CD4-positive, alpha-beta T cell (primary cell): ENCODE results near the gene HHIP. TPM values are rescaled to one million over a fixed set of nuclear protein-coding genes. Genes with fewer than 3 reads are reported as not detected.

Experiments
- ATAC-seq: fragments of 200-7000 bp; cut with Tn5 transposase; one replicate; pipeline ENCODE4 v1.10.0; 2022; ENCODE audit warnings: mild to moderate bottlenecking; ENCODE audit not compliant: poor library complexity
- CTCF ChIA-PET: fragments of 350-600 bp; sonication (Branson Sonifier 250); formaldehyde crosslinking; loops from one replicate; lab custom pipeline; 2021; ENCODE audit warnings: antibody characterized with exemption, inconsistent platforms; lab: Charles Lee
- POLR2A ChIA-PET: fragments of 350-600 bp; sonication (Branson Sonifier 250); formaldehyde crosslinking; loops from one replicate; lab custom pipeline; 2021; ENCODE audit warnings: antibody characterized with exemption, inconsistent platforms; lab: Charles Lee
- DNase-seq, 14 experiments: peaks; one replicate each; pipeline ENCODE4 v3.0.0-alpha.2; 2013 to 2020; ENCODE audit warnings: mixed read lengths in 2 of 14
- H3K27ac ChIP-seq, 2 donors: one replicate each; pipeline versions ENCODE4 v1.5.1 to v1.7.0; 2013; ENCODE audit warnings: low read length in 2 of 2, low read depth in 1 of 2, mild to moderate bottlenecking in 1 of 2
- H3K27me3 ChIP-seq, 2 experiments: 1 replicate in 1 of 2; 2 replicates in 1 of 2; pipeline versions ENCODE4 v1.6.1 to v1.7.0; 2013; ENCODE audit warnings: low read length in 2 of 2, control low read depth in 1 of 2, mild to moderate bottlenecking in 1 of 2, moderate library complexity in 1 of 2; ENCODE audit not compliant: insufficient read depth in 2 of 2, control insufficient read depth in 1 of 2
- H3K36me3 ChIP-seq: one replicate; pipeline ENCODE4 v1.6.1; 2013; ENCODE audit warnings: low read length, control low read depth; ENCODE audit not compliant: insufficient read depth
- H3K4me1 ChIP-seq: one replicate; pipeline ENCODE4 v1.6.1; 2013; ENCODE audit warnings: low read length, control low read depth; ENCODE audit not compliant: insufficient read depth
- H3K4me3 ChIP-seq: one replicate; pipeline ENCODE4 v1.5.1; 2013; ENCODE audit warnings: mild to moderate bottlenecking, low read length, moderate library complexity
- H3K9me3 ChIP-seq, 2 experiments: 1 replicate in 1 of 2; 2 replicates in 1 of 2; pipeline versions ENCODE4 v1.6.1 to v1.7.0; 2013; ENCODE audit warnings: low read length in 2 of 2, mild to moderate bottlenecking in 2 of 2, control low read depth in 1 of 2, moderate library complexity in 1 of 2; ENCODE audit not compliant: control insufficient read depth in 1 of 2, insufficient read depth in 1 of 2
- H3K27ac Mint-ChIP-seq: one replicate; pipeline ENCODE4 v1.8.0; 2020; ENCODE audit warnings: mixed read lengths
- H3K27me3 Mint-ChIP-seq: one replicate; pipeline ENCODE4 v1.8.0; 2021; ENCODE audit warnings: mixed read lengths
- H3K36me3 Mint-ChIP-seq: one replicate; pipeline ENCODE4 v1.8.0; 2021; ENCODE audit warnings: low read depth, mixed read lengths
- H3K4me1 Mint-ChIP-seq: one replicate; pipeline ENCODE4 v1.8.0; 2021; ENCODE audit warnings: low read depth, mixed read lengths
- H3K4me3 Mint-ChIP-seq: one replicate; pipeline ENCODE4 v1.8.0; 2020; ENCODE audit warnings: mild to moderate bottlenecking, mixed read lengths
- H3K9me3 Mint-ChIP-seq: one replicate; pipeline ENCODE4 v1.8.0; 2020; ENCODE audit warnings: mixed read lengths
- CTCF ChIP-seq: fragments of 200-600 bp; IDR thresholded peaks from one replicate; pipeline ENCODE4 v1.8.0; 2022; ENCODE audit warnings: antibody characterized with exemption, mild to moderate bottlenecking
- intact Hi-C, 2 experiments: fragments of 100-400 bp; cut with DNase I in 1 of 2; cut with micrococcal nuclease in 1 of 2; formaldehyde crosslinking; loops; one replicate each; pipeline versions ENCODE4 v1.15.1 to v1.9.0; 2023 to 2025; cut with DNase I, micrococcal nuclease
- total RNA-seq, 174 experiments: library from RNA in 2 of 174; stranded (reverse) in 2 of 174; gene quantifications; one replicate each; pipeline ENCODE4 v1.2.3 and lab custom pipeline; 2021 to 2026

Gene HHIP
- total RNA-seq, 2 experiments from 2014 or later: not detected

- ATAC-seq (no peak), DNase-seq (no peak)
- no peak overlapping the region for H3K4me3 ChIP-seq
- Mint-ChIP-seq H3K27ac (no peak overlapping the region), H3K27me3 (peaks cover 64% of the 10 kb centered on the region), H3K36me3 (no peaks in the 10 kb centered on the region), H3K4me3 (peak overlapping the region; percentile 62), H3K4me1 (peaks cover 15% of the 10 kb centered on the region), H3K9me3 (no peaks in the 10 kb centered on the region)
- no peak overlapping the region for H3K27ac ChIP-seq
- POLR2A ChIA-PET: no interaction called here
- peaks cover 19 to 46% of the 10 kb centered on the region in 2 experiments for H3K27me3 ChIP-seq
- CTCF ChIA-PET: no interaction called here
- intact Hi-C loops: no loop called here
- H3K9me3 ChIP-seq: peaks cover 0 to 18% of the 10 kb centered on the region in 2 experiments
- no peaks in the 10 kb centered on the region for H3K36me3 ChIP-seq
- TF ChIP-seq CTCF: no peak
- peaks cover 15% of the 10 kb centered on the region for H3K4me1 ChIP-seq
These were observed 1.4 kb upstream of the HHIP start for GRCh38 chr4:144644368-144645101.

GRCh38 chr4:144645102-144645630 lies 790 bp upstream of the HHIP start:
- peaks cover 66% of the 10 kb centered on the region for H3K27me3 Mint-ChIP-seq
- H3K4me1 Mint-ChIP-seq: peaks cover 15% of the 10 kb centered on the region
- peaks cover 15% of the 10 kb centered on the region for H3K4me1 ChIP-seq
- ChIA-PET POLR2A (no interaction called here), CTCF (no interaction called here)
- no peak overlapping the region for H3K4me3 ChIP-seq
- H3K9me3 Mint-ChIP-seq: no peaks in the 10 kb centered on the region
- ATAC-seq (no peak), DNase-seq (peak in 1 of 14 experiments; percentile 10)
- peaks cover 0 to 18% of the 10 kb centered on the region in 2 experiments for H3K9me3 ChIP-seq
- H3K36me3 Mint-ChIP-seq: no peaks in the 10 kb centered on the region
- H3K27ac ChIP-seq: no peak overlapping the region
- no peak overlapping the region for H3K27ac Mint-ChIP-seq
- peak overlapping the region; percentile 62 for H3K4me3 Mint-ChIP-seq
- no peak for TF ChIP-seq CTCF
- H3K27me3 ChIP-seq: peaks cover 19 to 52% of the 10 kb centered on the region in 2 experiments
- intact Hi-C loops: no loop called here
- H3K36me3 ChIP-seq: no peaks in the 10 kb centered on the region

- H3K27ac Mint-ChIP-seq: no peak overlapping the region
These were observed 653 bp downstream of the HHIP start for GRCh38 chr4:144646523-144647094.

More at GRCh38 chr4:144646523-144647094, 653 bp downstream of the HHIP start:
- Histone ChIP-seq H3K27ac (no peak overlapping the region), H3K4me3 (peak overlapping the region; percentile 32), H3K9me3 (peaks cover 0 to 18% of the 10 kb centered on the region in 2 experiments), H3K27me3 (peaks cover 19 to 54% of the 10 kb centered on the region in 2 experiments), H3K36me3 (no peaks in the 10 kb centered on the region), H3K4me1 (peaks cover 15% of the 10 kb centered on the region)
- CTCF ChIA-PET: no interaction called here
- POLR2A ChIA-PET: no interaction called here
- DNase-seq (no peak), ATAC-seq (peak; percentile 29)
- Mint-ChIP-seq H3K9me3 (no peaks in the 10 kb centered on the region), H3K4me1 (peaks cover 15% of the 10 kb centered on the region), H3K4me3 (peak overlapping the region; percentile 66), H3K27me3 (peaks cover 61% of the 10 kb centered on the region), H3K36me3 (no peaks in the 10 kb centered on the region)
- intact Hi-C loops: no loop called here
- TF ChIP-seq CTCF: no peak
